Fibroblast of mammary gland (primary cell): ENCODE measurements around the gene ZNF318.
A peak's percentile ranks its signal among the peaks of the same experiment; 100 is the strongest.

Experiments
- DNase-seq: peaks from one replicate; pipeline ENCODE4 v3.0.0-alpha.2; 2010; ENCODE audit warnings: low read depth
- H3K4me3 ChIP-seq: 2 replicates; pipeline ENCODE4 v1.5.1; 2011; ENCODE audit warnings: low read depth, mild to moderate bottlenecking, low read length, moderate library complexity; ENCODE audit not compliant: control insufficient read depth
- CTCF ChIP-seq: conservative IDR thresholded peaks from 2 replicates; pipeline ENCODE4 v1.5.1; 2011; ENCODE audit warnings: low read depth, low read length, inconsistent platforms; ENCODE audit not compliant: control insufficient read depth, insufficient read depth

The ZNF318 gene

GRCh38 chr6:43405354-43405753, 35.9 kb upstream of the ZNF318 start:
- DNase-seq, result peak; percentile 60
- H3K4me3 ChIP-seq, result no peak overlapping the region
- TF ChIP-seq CTCF, result no peak

GRCh38 chr6:43402820-43403219, 33.4 kb upstream of the ZNF318 start:
- no peak for TF ChIP-seq CTCF
- H3K4me3 ChIP-seq, result no peak overlapping the region
- DNase-seq, result no peak

GRCh38 chr6:43401730-43402129, 32.3 kb upstream of the ZNF318 start:
- no peak overlapping the region for H3K4me3 ChIP-seq
- DNase-seq, result no peak
- no peak for TF ChIP-seq CTCF

GRCh38 chr6:43399932-43400487, 30.6 kb upstream of the ZNF318 start:
- TF ChIP-seq CTCF, result no peak
- no peak for DNase-seq
- no peak overlapping the region for H3K4me3 ChIP-seq

DNA sequence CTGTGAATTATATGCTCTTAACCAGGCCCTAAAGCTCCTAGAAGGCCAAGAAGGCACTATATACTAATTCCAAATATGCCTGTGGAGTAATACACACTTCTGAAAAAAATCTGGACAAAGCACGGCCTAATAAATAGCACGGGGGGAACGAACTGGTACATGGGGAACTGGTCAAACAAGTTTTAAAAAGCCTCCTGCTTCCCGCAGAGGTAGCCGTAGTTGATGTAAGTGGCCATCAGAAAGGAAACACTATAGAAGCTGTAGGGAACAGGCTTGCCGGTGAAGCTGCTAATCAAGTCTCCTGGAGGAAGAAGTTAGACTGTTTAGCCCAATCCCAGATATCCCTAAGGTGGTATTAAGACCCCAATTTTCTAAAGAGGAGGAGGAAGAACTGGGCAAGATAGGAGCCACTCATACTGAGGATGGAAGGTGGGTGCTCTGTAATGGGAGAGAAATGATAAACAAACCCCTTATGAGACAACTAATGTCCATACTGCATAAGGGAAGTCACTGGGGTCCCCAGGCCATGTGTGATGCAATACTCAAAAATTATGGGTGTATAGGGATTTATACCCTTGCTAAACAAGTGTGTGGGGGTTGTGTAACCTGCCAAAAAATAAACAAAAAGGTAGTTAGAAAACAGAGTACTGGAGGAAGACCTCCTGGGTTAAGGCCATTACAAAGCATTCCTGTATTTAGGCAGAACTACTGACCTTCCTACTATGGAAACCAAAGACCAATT, 27.1 kb upstream of the ZNF318 start:
- no peak for DNase-seq
- TF ChIP-seq CTCF, result no peak
- no peak overlapping the region for H3K4me3 ChIP-seq

- no peak overlapping the region for H3K4me3 ChIP-seq
- no peak for DNase-seq
- no peak for TF ChIP-seq CTCF
Observed at GRCh38 chr6:43395776-43396175, 26.3 kb upstream of the ZNF318 start.

- DNase-seq, result no peak
- TF ChIP-seq CTCF, result no peak
- H3K4me3 ChIP-seq, result no peak overlapping the region
Observed at GRCh38 chr6:43394982-43395381, 25.5 kb upstream of the ZNF318 start.
